PFSK-1 (cell line): ENCODE results near the gene TBC1D2.

ENCODE experiments used
- FOXP2 ChIP-seq: optimal IDR thresholded peaks from 2 replicates; pipeline ENCODE3; 2011; ENCODE audit warnings: borderline replicate concordance, control low read depth, inconsistent platforms; ENCODE audit not compliant: insufficient read depth; ENCODE audit errors: extremely low read length, extremely low read depth
- POLR2AphosphoS5 ChIP-seq: IDR thresholded peaks from 2 replicates; pipeline ENCODE4 v1.6.1; 2012; ENCODE audit warnings: low read depth, mild to moderate bottlenecking, control low read depth, low read length, moderate library complexity
- REST ChIP-seq, 2 experiments: IDR thresholded peaks; 2 replicates each; pipeline versions ENCODE4 v1.6.1 to v1.8.0; 2011 to 2012; ENCODE audit warnings: low read depth in 2 of 2, low read length in 2 of 2, control low read depth in 1 of 2, inconsistent platforms in 1 of 2, mild to moderate bottlenecking in 1 of 2, moderate library complexity in 1 of 2; ENCODE audit not compliant: insufficient read depth in 1 of 2
- SIN3A ChIP-seq: IDR thresholded peaks from 2 replicates; pipeline ENCODE4 v1.6.1; 2012; ENCODE audit warnings: mild to moderate bottlenecking, low read length, moderate library complexity, borderline replicate concordance; ENCODE audit not compliant: insufficient read depth
- TAF1 ChIP-seq: IDR thresholded peaks from 2 replicates; pipeline ENCODE4 v1.6.1; 2012; ENCODE audit warnings: low read length, control low read depth, borderline replicate concordance; ENCODE audit not compliant: insufficient read depth

TBC1D2 gene

GRCh38 chr9:98158071-98158831, 97.2 kb downstream of the TBC1D2 start:
- TF ChIP-seq SIN3A (no peak), TAF1 (no peak), REST (IDR thresholded peaks at IDR 0.05; ENCODE audit: insufficient read depth in 1 of 2, low read depth in 2 of 2, low read length in 2 of 2) (no peak), FOXP2 (no peak), POLR2AphosphoS5 (no peak)

- no peak for TF ChIP-seq POLR2AphosphoS5
- no peak for TF ChIP-seq REST (IDR thresholded peaks at IDR 0.05; ENCODE audit: insufficient read depth in 1 of 2, low read depth in 2 of 2, low read length in 2 of 2)
- TF ChIP-seq FOXP2, result no peak
- no peak for TF ChIP-seq SIN3A
- TF ChIP-seq TAF1, result no peak
Observed at GRCh38 chr9:98157372-98157771, 98.1 kb downstream of the TBC1D2 start.

GRCh38 chr9:98154678-98155077, 100.8 kb downstream of the TBC1D2 start:
- TF ChIP-seq REST (IDR thresholded peaks at IDR 0.05; ENCODE audit: insufficient read depth in 1 of 2, low read depth in 2 of 2, low read length in 2 of 2) (no peak), FOXP2 (no peak), SIN3A (no peak), POLR2AphosphoS5 (no peak), TAF1 (no peak)

GRCh38 chr9:98152526-98152925, 102.9 kb downstream of the TBC1D2 start:
- TF ChIP-seq FOXP2 (no peak), REST (IDR thresholded peaks at IDR 0.05; ENCODE audit: insufficient read depth in 1 of 2, low read depth in 2 of 2, low read length in 2 of 2) (no peak), SIN3A (no peak), TAF1 (no peak), POLR2AphosphoS5 (no peak)
